K562 (cell line): ENCODE data around the gene LAMA1. TPM values are rescaled to one million over a fixed set of nuclear protein-coding genes. Genes with fewer than 3 reads are reported as not detected.

Source experiments
- ATAC-seq: fragments of 200-7000 bp; cut with Tn5 transposase; 3 replicates; pipeline ENCODE4 v1.9.1; 2020; ENCODE audit warnings: moderate library complexity
- BruUV-seq: library from RNA; stranded (reverse); fragments of 400-500 nt; replicated peaks from 2 replicates; lab custom pipeline; 2021; lab: Mats Ljungman, UMichigan
- CTCF ChIA-PET: fragments of 300-600 bp; formaldehyde crosslinking; extraction: SDS; loops from one replicate; lab custom pipeline; 2021; ENCODE audit warnings: low intra/inter-chr PET ratio; lab: Yijun Ruan, JAX
- POLR2A ChIA-PET: fragments of 300-600, 350-650 bp; sonication (Branson Sonifier 250); formaldehyde crosslinking; extraction: SDS; loops from one replicate; lab custom pipeline; 2021; ENCODE audit warnings: antibody characterized with exemption, inconsistent platforms; lab: Yijun Ruan, JAX
- DNase-seq, 4 experiments: peaks; one replicate each; pipeline versions ENCODE4 v3.0.0 to v3.0.0-alpha.2; 2011 to 2018; ENCODE audit warnings: low spot score in 3 of 4, mixed read lengths in 3 of 4; ENCODE audit errors: extremely low read depth in 1 of 4
- FAIRE-seq: peaks from 2 replicates; lab custom pipeline; 2011; peaks lifted over from hg19 to GRCh38; lab: Jason Lieb, UNC
- H2AFZ ChIP-seq: 2 replicates; pipeline ENCODE4 v1.6.0; 2011; ENCODE audit warnings: low read depth, low read length, control low read depth, inconsistent platforms
- H3K27ac ChIP-seq: fragments of 200-600 bp; 3 replicates; pipeline ENCODE4 v1.8.0; 2011; ENCODE audit warnings: low read depth, mild to moderate bottlenecking, control low read depth, inconsistent platforms, low read length, moderate library complexity, mixed read lengths; ENCODE audit errors: extremely low read depth
- H3K27me3 ChIP-seq, 2 experiments: fragments of 300-600 bp in 1 of 2; 2 replicates in 1 of 2; 3 replicates in 1 of 2; pipeline versions ENCODE4 v1.6.0 to v1.8.0; 2011; ENCODE audit warnings: inconsistent platforms in 2 of 2, low read length in 2 of 2, mild to moderate bottlenecking in 1 of 2, mixed read lengths in 1 of 2, moderate library complexity in 1 of 2; ENCODE audit not compliant: control insufficient read depth in 2 of 2, insufficient read depth in 2 of 2
- H3K36me3 ChIP-seq: fragments of 300-600 bp; 3 replicates; pipeline ENCODE4 v1.8.0; 2011; ENCODE audit warnings: mild to moderate bottlenecking, low read length, inconsistent platforms; ENCODE audit not compliant: control insufficient read depth, insufficient read depth
- H3K4me1 ChIP-seq, 2 experiments: fragments of 200-600 bp in 1 of 2; replicated peaks in 1 of 2; 2 replicates in 1 of 2; 3 replicates in 1 of 2; pipeline versions ENCODE4 v1.5.1 to v1.8.0; 2011; ENCODE audit warnings: inconsistent platforms in 2 of 2, low read length in 2 of 2, mild to moderate bottlenecking in 1 of 2, mixed read lengths in 1 of 2, moderate library complexity in 1 of 2; ENCODE audit not compliant: control insufficient read depth in 2 of 2, insufficient read depth in 2 of 2
- H3K4me2 ChIP-seq: 2 replicates; pipeline ENCODE4 v1.6.1; 2011; ENCODE audit warnings: low read length, control low read depth, inconsistent platforms, mixed read lengths; ENCODE audit not compliant: insufficient read depth
- H3K4me3 ChIP-seq: fragments of 200-600 bp; sonication (generic), shearing (Covaris generic); 2 replicates; pipeline ENCODE4 v1.5.1; 2016; ENCODE audit warnings: control low read depth, inconsistent platforms
- H3K79me2 ChIP-seq: fragments of 200-600 bp; 3 replicates; pipeline ENCODE4 v1.8.0; 2011; ENCODE audit warnings: low read length, inconsistent platforms; ENCODE audit not compliant: control insufficient read depth, insufficient read depth
- H3K9ac ChIP-seq, 2 experiments: 2 replicates each; pipeline versions ENCODE4 v1.6.0 to v1.6.1; 2011; ENCODE audit warnings: low read depth in 2 of 2, low read length in 2 of 2, control low read depth in 1 of 2, inconsistent platforms in 1 of 2, mild to moderate bottlenecking in 1 of 2, mixed read lengths in 1 of 2; ENCODE audit not compliant: insufficient read depth in 1 of 2
- H3K9me1 ChIP-seq: one replicate; pipeline ENCODE4 v1.6.0; 2011; ENCODE audit warnings: inconsistent platforms, mild to moderate bottlenecking, low read length, moderate library complexity; ENCODE audit not compliant: control insufficient read depth, insufficient read depth
- H3K9me3 ChIP-seq: replicated peaks from 2 replicates; pipeline ENCODE4 v1.5.1; 2011; ENCODE audit warnings: low read depth, low read length, inconsistent platforms; ENCODE audit not compliant: control insufficient read depth, insufficient read depth
- H4K20me1 ChIP-seq: replicated peaks from 2 replicates; pipeline ENCODE4 v1.6.1; 2011; ENCODE audit warnings: low read length, inconsistent platforms, mixed read lengths; ENCODE audit not compliant: control insufficient read depth, insufficient read depth
- BRCA1 ChIP-seq, 2 experiments: fragments of 450-650 bp in 1 of 2; sonication (generic) in 1 of 2; formaldehyde crosslinking in 1 of 2; IDR thresholded peaks; 2 replicates each; pipeline versions ENCODE4 v1.5.0 to v1.6.1; 2017 to 2020; ENCODE audit warnings: mild to moderate bottlenecking in 1 of 2, missing genetic modification reagents in 1 of 2
- CBFA2T3 ChIP-seq: fragments of 450-650 bp; IDR thresholded peaks from 2 replicates; pipeline ENCODE4 v1.6.1; 2017
- CHCHD3 ChIP-seq: fragments of 250-450 bp; sonication (Bioruptor Pico); IDR thresholded peaks from 2 replicates; pipeline ENCODE4 v2.1.2; 2022; ENCODE audit warnings: mild to moderate bottlenecking
- GTF2B ChIP-seq: IDR thresholded peaks from 2 replicates; pipeline ENCODE4 v1.6.1; 2011; ENCODE audit not compliant: insufficient read length; ENCODE audit errors: extremely low read depth
- HNRNPL ChIP-seq: fragments of 200-400 bp; formaldehyde crosslinking; IDR thresholded peaks from 2 replicates; pipeline ENCODE4 v1.6.1; 2017; ENCODE audit warnings: low read depth, mild to moderate bottlenecking, low read length
- NRF1 ChIP-seq, 2 experiments: fragments of 450-650 bp; IDR thresholded peaks in 1 of 2; conservative IDR thresholded peaks in 1 of 2; 2 replicates each; pipeline ENCODE4 v1.6.1; 2014; ENCODE audit warnings: mild to moderate bottlenecking in 2 of 2
- SMAD4 ChIP-seq: fragments of 250-450 bp; sonication (Bioruptor Pico); conservative IDR thresholded peaks from 2 replicates; pipeline ENCODE4 v1.8.0; 2021; ENCODE audit warnings: inconsistent platforms, mild to moderate bottlenecking, moderate library complexity
- TAF15 ChIP-seq: fragments of 200-400 bp; formaldehyde crosslinking; IDR thresholded peaks from 2 replicates; pipeline ENCODE4 v1.6.1; 2017; ENCODE audit warnings: mild to moderate bottlenecking, low read depth, low read length, moderate library complexity
- TRIM24 ChIP-seq, 2 experiments: fragments of 450-650 bp; IDR thresholded peaks; 2 replicates each; pipeline ENCODE4 v1.6.1; 2016
- ZC3H8 ChIP-seq: fragments of 450-650 bp; IDR thresholded peaks from 2 replicates; pipeline ENCODE4 v1.6.1; 2017
- ZEB2 ChIP-seq: fragments of 450-650 bp; IDR thresholded peaks from 2 replicates; pipeline ENCODE4 v1.6.1; 2016
- ZNF175 ChIP-seq: fragments of 200-800 bp; sonication (Bioruptor generic); IDR thresholded peaks from 2 replicates; pipeline ENCODE4 v1.6.1; 2016; ENCODE audit warnings: low read depth, mild to moderate bottlenecking, missing genetic modification characterization, missing compliant biosample characterization
- ZNF184 ChIP-seq: sonication (generic); formaldehyde crosslinking; IDR thresholded peaks from 2 replicates; pipeline ENCODE4 v1.5.0; 2020; ENCODE audit warnings: missing genetic modification reagents
- ZNF354B ChIP-seq: fragments of 250-450 bp; sonication (Bioruptor Pico); IDR thresholded peaks from 2 replicates; pipeline ENCODE4 v1.4.0; 2020
- WGBS: fragments of 100-300 bp; shearing (Covaris generic); methylation state at CpG from one replicate; pipeline ENCODE4 v1.1.6; 2016; ENCODE audit warnings: low coverage, mixed read lengths; ENCODE audit not compliant: insufficient coverage; ENCODE audit errors: missing lambda C conversion rate; 5-methylcytosine and 5-hydroxymethylcytosine counted together
- in situ Hi-C: fragments of 300-500 bp; cut with MboI; formaldehyde crosslinking; loops from 4 replicates; pipeline ENCODE4 v1.15.0; 2018; ENCODE audit warnings: inconsistent platforms, mixed read lengths
- intact Hi-C: fragments of 100-400 bp; cut with micrococcal nuclease; formaldehyde crosslinking; loops from 2 replicates; pipeline ENCODE4 v1.14.2; 2022
- polyA plus RNA-seq, 8 experiments: library from polyadenylated mRNA; depleted of rRNA in 4 of 8; stranded (reverse) in 5 of 8; unstranded in 3 of 8; fragments of >200 nt; fragmentation: Nextera tagmentation in 2 of 8; fragmentation: Illumina TruSeq in 1 of 8; extraction: Ambion mirVana in 2 of 8; extraction: Trizol in 1 of 8; gene quantifications; 2 replicates each; pipeline versions ENCODE4 v1.2.1 to v1.2.3, GENCODE V29; 2011 to 2014; ENCODE audit warnings: inconsistent platforms in 1 of 8, missing spikeins in 1 of 8
- total RNA-seq, 7 experiments: library from RNA; depleted of rRNA in 6 of 7; stranded (reverse); fragments of >200 nt in 6 of 7; fragmentation: Illumina TruSeq in 2 of 7; extraction: Trizol in 2 of 7; gene quantifications; 2 replicates each; pipeline versions ENCODE4 v1.2.1 to v1.2.3, GENCODE V29; 2011 to 2021; ENCODE audit warnings: low replicate concordance in 1 of 7

Gene LAMA1
- total and polyA plus RNA-seq, 9 of the 15 experiments (the other 6 are each of a cell fraction or from before 2014, with no cell fraction given): 0.04 TPM; not detected in 8

GRCh38 chr18:7132356-7133150, 15.0 kb upstream of the LAMA1 start (continued):
- no peak for TF ChIP-seq BRCA1 (IDR thresholded peaks at IDR 0.05)
- no peak for TF ChIP-seq BRCA1 (CRISPR knock-in tag; IDR thresholded peaks at IDR 0.05)
- TF ChIP-seq, all 486 proteins: peak for 0

GRCh38 chr18:7122376-7122775, 4.8 kb upstream of the LAMA1 start:
- no peak overlapping the region for H2AFZ ChIP-seq

More at GRCh38 chr18:7122376-7122775, 4.8 kb upstream of the LAMA1 start:
- CTCF ChIA-PET: no interaction called here
- in situ Hi-C loops: no loop called here
- no peak overlapping the region for H3K27ac ChIP-seq
- no peaks in the 10 kb centered on the region for H3K36me3 ChIP-seq
- TF ChIP-seq HNRNPL: no peak
- TF ChIP-seq GTF2B: no peak
- no peak for TF ChIP-seq SMAD4 (CRISPR knock-in tag)
- no peak for TF ChIP-seq TAF15
- TF ChIP-seq CBFA2T3: no peak
- no peak for TF ChIP-seq NRF1 (conservative IDR thresholded peaks at IDR 0.05 in 1 of 2, IDR thresholded peaks at IDR 0.05 in 1 of 2)
- TF ChIP-seq ZEB2: no peak
- no peak for TF ChIP-seq ZC3H8
- no peak for TF ChIP-seq ZNF184 (CRISPR knock-in tag)
- no peak for TF ChIP-seq CHCHD3 (CRISPR knock-in tag)
- TF ChIP-seq TRIM24 (IDR thresholded peaks at IDR 0.05): no peak
- no peak for TF ChIP-seq ZNF175 (CRISPR knock-in tag)
- no peak for TF ChIP-seq ZNF354B
- TF ChIP-seq, all 486 proteins: peak for 0
- no TSS peak for BruUV-seq
- H3K27me3 ChIP-seq: no peaks in the 10 kb centered on the region
- no peak overlapping the region for H3K4me3 ChIP-seq
- POLR2A ChIA-PET: interaction anchor here (0.6 to 0.7 kb wide), 2 partner anchors 10 to 65 kb away, joined by 3 read pairs; no protein-coding TSS in a partner anchor
- H3K9me3 ChIP-seq: no peaks in the 10 kb centered on the region
- H3K79me2 ChIP-seq: no peaks in the 10 kb centered on the region
- WGBS: 0% methylated on average over 4 of the region's 4 CpGs
- FAIRE-seq (no peak), DNase-seq (no peak), ATAC-seq (no peak)
- H3K4me2 ChIP-seq: no peak overlapping the region
- no peaks in the 10 kb centered on the region for H4K20me1 ChIP-seq
- H3K9me1 ChIP-seq: no peaks in the 10 kb centered on the region
- no peaks in the 10 kb centered on the region for H3K4me1 ChIP-seq
- H3K9ac ChIP-seq: no peak overlapping the region
- intact Hi-C loops: no loop called here
